T-helper 1 cell (primary cell): ENCODE results near the gene ASB5.
"Not testable (repeated sequence)": the region's sequence is repeated elsewhere in the genome, so short reads cannot be mapped to it uniquely, and the experiment has no call there.

Experiments used
- DNase-seq, 5 donors: peaks; one replicate each; pipeline ENCODE4 v3.0.0-alpha.2; 2012 to 2020
- total RNA-seq, 4 donors: gene quantifications; one replicate each; lab custom pipeline; 2026; lab: John Stamatoyannopoulos, UW

The ASB5 gene
- total RNA-seq, result 0 reads per million in 4 donors

- no peak for DNase-seq
Observed at GRCh38 chr4:176268963-176269362, at the start of gene ASB5. ASB5 (minus strand) TSS chr4:176269222; CDS start chr4:176269108, 114 bp downstream.

GRCh38 chr4:176313596-176314336 lies 44.7 kb upstream of the ASB5 start:
- DNase-seq, result no peak

- no peak for DNase-seq
Observed at GRCh38 chr4:176309772-176310171, 40.8 kb upstream of the ASB5 start.

GRCh38 chr4:176309046-176309445 lies 40.0 kb upstream of the ASB5 start:
- DNase-seq, result no peak

GRCh38 chr4:176308441-176308840 lies 39.4 kb upstream of the ASB5 start:
- DNase-seq, result no peak

GRCh38 chr4:176307666-176307930 lies 38.6 kb upstream of the ASB5 start:
- DNase-seq, result no peak

GRCh38 chr4:176306837-176307665 lies 38.0 kb upstream of the ASB5 start:
- DNase-seq, result no peak

- no peak for DNase-seq
Observed at GRCh38 chr4:176303938-176304337, 34.9 kb upstream of the ASB5 start.

- DNase-seq, result no peak
Observed at GRCh38 chr4:176302283-176303275, 33.6 kb upstream of the ASB5 start.

GRCh38 chr4:176300565-176300964 lies 31.5 kb upstream of the ASB5 start:
- DNase-seq, result no peak

GRCh38 chr4:176300036-176300435 lies 31.0 kb upstream of the ASB5 start:
- DNase-seq, result no peak

GRCh38 chr4:176298664-176299063 lies 29.6 kb upstream of the ASB5 start:
- no peak for DNase-seq

- not testable (repeated sequence) for DNase-seq
Observed at GRCh38 chr4:176295907-176296306, 26.9 kb upstream of the ASB5 start.

- no peak for DNase-seq
Observed at GRCh38 chr4:176293660-176294059, 24.6 kb upstream of the ASB5 start.

- no peak for DNase-seq
Observed at GRCh38 chr4:176292920-176293319, 23.9 kb upstream of the ASB5 start.

GRCh38 chr4:176291748-176292147 lies 22.7 kb upstream of the ASB5 start:
- DNase-seq, result no peak

GRCh38 chr4:176290520-176290919 lies 21.5 kb upstream of the ASB5 start:
- no peak for DNase-seq

- no peak for DNase-seq
Observed at GRCh38 chr4:176289561-176289960, 20.5 kb upstream of the ASB5 start.

GRCh38 chr4:176288020-176288419 lies 19.0 kb upstream of the ASB5 start:
- no peak for DNase-seq

- DNase-seq, result no peak
Observed at GRCh38 chr4:176287546-176287945, 18.5 kb upstream of the ASB5 start.

GRCh38 chr4:176286728-176287127 lies 17.7 kb upstream of the ASB5 start:
- DNase-seq, result no peak

GRCh38 chr4:176279560-176279959 lies 10.5 kb upstream of the ASB5 start:
- DNase-seq, result not testable (repeated sequence)
